Lung (tissue), 12 donors: ENCODE data around the gene IRX2. TPM values are rescaled to one million over a fixed set of nuclear protein-coding genes. Genes with fewer than 3 reads are reported as not detected.

Experiments used
- ATAC-seq: fragments of 200-7000 bp; cut with Tn5 transposase; one replicate; pipeline ENCODE4 v1.9.1; 2020; ENCODE audit warnings: moderate number of reproducible peaks; ENCODE audit not compliant: insufficient read depth, low FRiP score
- DNase-seq, 3 donors: peaks; one replicate each; pipeline ENCODE4 v3.0.0-alpha.2; 2013 to 2017
- H3K27ac ChIP-seq, 2 donors: one replicate each; pipeline ENCODE4 v1.5.1; 2013; ENCODE audit warnings: mild to moderate bottlenecking in 2 of 2, moderate library complexity in 2 of 2, control low read depth in 1 of 2, inconsistent platforms in 1 of 2, low read depth in 1 of 2, low read length in 1 of 2
- H3K27me3 ChIP-seq, 3 donors: one replicate each; pipeline ENCODE4 v1.5.1; 2013; ENCODE audit warnings: low read length in 2 of 3; ENCODE audit not compliant: control insufficient read depth in 3 of 3, insufficient read depth in 3 of 3
- H3K36me3 ChIP-seq, 4 donors: one replicate each; pipeline ENCODE4 v1.5.1; 2013; ENCODE audit warnings: low read length in 4 of 4, mild to moderate bottlenecking in 1 of 4, moderate library complexity in 1 of 4; ENCODE audit not compliant: control insufficient read depth in 4 of 4, insufficient read depth in 4 of 4
- H3K4me1 ChIP-seq, 5 donors: one replicate each; pipeline ENCODE4 v1.5.1; 2013; ENCODE audit warnings: low read length in 5 of 5, mild to moderate bottlenecking in 2 of 5, moderate library complexity in 1 of 5; ENCODE audit not compliant: control insufficient read depth in 5 of 5, insufficient read depth in 5 of 5
- H3K4me3 ChIP-seq: one replicate; pipeline ENCODE4 v1.5.1; 2013; ENCODE audit warnings: mild to moderate bottlenecking, control low read depth, moderate library complexity
- H3K9ac ChIP-seq, 2 donors: one replicate each; pipeline ENCODE4 v1.5.1; 2013; ENCODE audit warnings: low read length in 2 of 2, control low read depth in 1 of 2; ENCODE audit not compliant: insufficient read depth in 1 of 2
- H3K9me3 ChIP-seq, 4 donors: one replicate each; pipeline ENCODE4 v1.5.1; 2013; ENCODE audit warnings: low read length in 3 of 4, mild to moderate bottlenecking in 1 of 4, moderate library complexity in 1 of 4; ENCODE audit not compliant: control insufficient read depth in 4 of 4, insufficient read depth in 3 of 4
- CTCF ChIP-seq: IDR thresholded peaks from 2 replicates; pipeline ENCODE4 v1.5.1; 2012; ENCODE audit warnings: mild to moderate bottlenecking; ENCODE audit errors: control extremely low read depth, extremely low read depth
- WGBS, 2 donors: extraction: QIAGEN DNeasy Blood & Tissue Kit; methylation state at CpG; one replicate each; pipeline ENCODE4 v1.1.7; 2013; 5-methylcytosine and 5-hydroxymethylcytosine counted together
- polyA plus RNA-seq, 2 donors: library from polyadenylated mRNA; stranded (reverse); fragments of 200-250 nt; gene quantifications; one replicate each; pipeline ENCODE4 v1.2.1, GENCODE V29; 2013
- total RNA-seq, 2 donors: library from RNA; depleted of rRNA in 1 of 2; stranded (reverse); fragments of >200 nt in 1 of 2; gene quantifications; one replicate each; pipeline ENCODE4 v1.2.1, GENCODE V29; 2014 to 2021
- donor health status: control.
- donor health status: control.
- donor health status: Bipolar disorder and iron deficiency.
- donor health status: healthy.
- donor health status: DM: yes; HTN: yes; CAD: no.

IRX2 gene
- total and polyA plus RNA-seq, 4 donors = 11.5 to 64.5 (median 45.4) TPM

GRCh38 chr5:2705861-2706260 is 45.6 kb downstream of the IRX2 start:
- H3K4me1 ChIP-seq = no peaks in the 10 kb centered on the region
- ATAC-seq (no peak), DNase-seq (no peak)
- no peak overlapping the region for H3K4me3 ChIP-seq
- no peak overlapping the region for H3K9ac ChIP-seq
- no peaks in the 10 kb centered on the region for H3K9me3 ChIP-seq
- peaks cover 3 to 16% (median 7%) of the 10 kb centered on the region in 3 donors for H3K27me3 ChIP-seq
- TF ChIP-seq CTCF = no peak
- WGBS, 2 donors = 78 to 79% methylated on average over 8 to 10 of the region's 10 CpGs
- H3K27ac ChIP-seq = no peak overlapping the region
- H3K36me3 ChIP-seq = no peaks in the 10 kb centered on the region

- Histone ChIP-seq H3K27me3 (peaks cover 3 to 16% (median 7%) of the 10 kb centered on the region in 3 donors), H3K9ac (no peak overlapping the region), H3K36me3 (no peaks in the 10 kb centered on the region), H3K27ac (no peak overlapping the region), H3K4me3 (no peak overlapping the region), H3K9me3 (no peaks in the 10 kb centered on the region), H3K4me1 (no peaks in the 10 kb centered on the region)
- ATAC-seq = no peak
- WGBS, 2 donors = 89 to 92% methylated on average over 16 of the region's 16 CpGs
- no peak for DNase-seq
- no peak for TF ChIP-seq CTCF
These were observed 46.5 kb downstream of the IRX2 start for GRCh38 chr5:2704806-2705645.

GRCh38 chr5:2704111-2704510 is 47.4 kb downstream of the IRX2 start:
- WGBS, 2 donors = 87 to 89% methylated on average over 18 of the region's 18 CpGs
- no peak overlapping the region for H3K4me3 ChIP-seq
- peaks cover 3 to 16% (median 7%) of the 10 kb centered on the region in 3 donors for H3K27me3 ChIP-seq
- H3K9ac ChIP-seq = no peak overlapping the region
- no peak for TF ChIP-seq CTCF
- H3K36me3 ChIP-seq = no peaks in the 10 kb centered on the region
- no peak for DNase-seq
- no peak for ATAC-seq
- H3K9me3 ChIP-seq = no peaks in the 10 kb centered on the region
- H3K27ac ChIP-seq = no peak overlapping the region
- H3K4me1 ChIP-seq = no peaks in the 10 kb centered on the region
